ENCODE measurements around the gene SRMS.

Gene SRMS

GRCh38 chr20:63491635-63492230, 55.8 kb downstream of the SRMS start:
- FAIRE-seq (no peak), DNase-seq (ENCODE audit: low spot score) (no peak)

DNA sequence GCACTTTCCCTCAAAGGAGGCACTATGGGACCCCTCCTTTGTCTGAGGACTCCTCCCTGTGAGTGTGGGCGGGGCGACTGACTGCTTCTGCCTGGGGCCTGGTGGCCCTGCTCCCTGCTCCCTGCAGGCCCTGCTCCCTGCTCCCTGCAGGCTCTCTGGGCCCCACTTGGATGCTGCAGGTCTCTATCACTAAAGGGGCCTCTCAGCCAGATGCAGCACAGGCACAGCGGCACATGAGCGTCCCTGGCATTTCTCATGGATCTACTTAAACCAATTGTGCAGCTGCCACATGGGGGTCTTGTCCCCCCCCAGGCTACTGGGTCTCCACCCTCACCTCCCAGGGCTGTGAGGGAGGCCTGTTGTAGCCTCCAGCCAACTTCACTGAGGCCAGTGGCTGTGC, 56.5 kb downstream of the SRMS start:
- FAIRE-seq (no peak), DNase-seq (ENCODE audit: low spot score) (no peak)

All from urothelium cell line (cell line).